HG02943 (cell line): ENCODE data around the gene TBL1XR1.
"Not testable (repeated sequence)": the region's sequence is repeated elsewhere in the genome, so short reads cannot be mapped to it uniquely, and the experiment has no call there.

ENCODE experiments used
- ATAC-seq: cut with Tn5 transposase; IDR thresholded peaks from one replicate; pipeline ENCODE4 v1.9.1; 2021; ENCODE audit warnings: mild to moderate bottlenecking, low read depth, moderate library complexity; ENCODE audit not compliant: unreplicated experiment

TBL1XR1 gene

DNA sequence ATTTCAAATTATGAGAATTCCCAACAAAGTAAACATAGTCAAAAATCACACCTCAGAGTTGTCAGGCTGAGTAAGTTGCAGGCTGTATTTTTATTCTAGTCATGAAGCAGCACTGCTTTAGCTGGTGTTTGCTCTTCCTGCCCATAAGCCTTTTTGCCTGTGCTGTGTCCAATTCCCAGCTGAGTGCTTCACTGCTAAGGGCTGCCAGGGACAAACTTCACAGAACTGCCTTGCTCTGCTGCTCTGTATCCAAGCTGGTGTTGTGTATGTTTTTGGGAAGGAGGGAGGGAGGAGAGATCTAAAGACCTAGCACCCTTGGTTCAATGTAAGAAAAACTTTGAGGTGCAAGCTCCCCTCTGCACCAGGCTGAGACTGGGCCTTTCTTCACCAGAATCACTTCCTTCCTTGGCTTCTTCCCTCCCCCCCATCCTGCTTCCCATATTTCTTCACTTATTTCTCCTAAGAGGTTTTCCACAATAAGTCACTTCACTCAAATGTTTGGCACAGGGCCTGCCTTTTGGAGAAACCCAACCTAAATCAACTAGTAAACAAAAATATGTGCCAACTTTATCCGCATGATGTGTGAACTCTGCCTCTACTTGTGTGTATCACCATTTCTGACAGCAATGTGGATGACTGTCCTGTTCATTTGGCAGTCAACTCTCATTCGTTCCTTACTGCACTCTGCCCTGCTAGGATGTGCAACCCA is 156.1 kb downstream of the TBL1XR1 start:
- ATAC-seq, result no peak

DNA sequence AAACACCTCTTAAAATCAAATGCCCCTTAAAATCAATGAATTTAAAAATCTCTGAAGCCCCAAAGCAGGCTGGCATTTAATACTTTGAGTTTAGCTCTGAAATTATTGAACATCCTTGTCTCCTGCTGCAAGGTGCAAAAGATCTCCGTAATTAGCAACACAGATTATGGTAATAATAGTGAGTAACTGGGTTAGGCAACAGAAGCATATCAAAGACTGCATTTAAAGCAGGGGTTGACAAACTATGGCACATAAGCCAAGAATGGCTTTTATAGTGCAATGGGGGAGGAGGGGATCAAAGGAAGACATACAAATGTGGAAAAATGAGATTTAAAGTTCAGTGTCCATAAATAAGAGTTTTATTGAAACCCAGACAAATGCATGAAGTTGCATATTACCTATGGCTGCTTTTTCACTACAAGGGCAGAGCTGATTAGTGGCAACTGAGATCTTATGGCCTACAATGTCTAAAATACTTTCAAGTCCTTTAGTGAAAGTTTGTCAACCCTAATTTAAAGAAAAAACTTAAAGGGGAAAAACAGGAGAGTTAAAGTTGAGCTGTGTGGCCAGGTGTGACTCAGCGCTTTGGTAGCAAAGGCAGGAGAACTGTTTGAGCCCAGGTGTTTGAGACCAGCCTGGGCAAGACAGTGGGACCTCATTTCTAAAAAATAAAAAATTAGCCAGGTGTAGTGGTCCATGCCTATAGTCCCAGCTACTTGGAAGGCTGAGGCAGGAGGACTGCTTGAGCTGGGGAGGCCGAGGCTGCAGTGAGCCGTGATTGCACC is 157.6 kb downstream of the TBL1XR1 start:
- ATAC-seq, result no peak

DNA sequence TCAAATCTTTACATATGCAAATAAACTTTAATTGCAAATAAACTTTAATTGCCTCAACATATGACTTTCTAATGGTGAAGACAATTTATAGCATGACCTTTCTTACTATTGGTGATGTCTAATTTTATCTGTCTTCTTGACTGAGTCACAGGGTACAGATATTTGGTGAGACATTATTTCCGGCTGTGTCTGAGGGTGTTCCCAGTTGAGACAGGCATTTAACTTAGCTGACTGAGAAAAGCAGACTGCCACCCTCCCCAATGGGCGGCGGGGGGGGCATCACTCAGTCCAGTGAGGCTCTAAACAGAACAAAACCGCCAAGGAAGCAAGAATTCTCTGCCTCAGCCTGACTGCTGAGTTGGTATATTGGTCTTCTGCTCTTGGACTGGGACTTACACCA is 160.0 kb downstream of the TBL1XR1 start:
- no peak for ATAC-seq

DNA sequence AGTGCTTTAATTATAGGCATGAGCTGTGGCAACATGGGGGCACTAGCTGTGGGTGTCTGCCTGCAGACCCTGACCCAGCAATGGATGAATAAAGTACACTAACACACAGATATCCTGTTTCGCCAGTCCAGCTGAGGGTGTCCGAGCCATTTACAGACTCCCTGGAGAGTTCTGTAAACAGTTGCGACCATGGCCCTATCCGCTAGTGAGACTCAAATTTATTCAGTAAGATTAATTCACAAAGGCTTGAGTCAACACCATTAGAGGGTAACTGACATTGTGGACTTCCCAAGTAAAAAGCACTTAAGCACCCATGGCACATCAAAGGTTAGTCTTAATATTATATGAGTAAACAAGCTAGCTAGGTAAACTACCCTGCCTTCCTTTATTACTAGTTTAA is 161.6 kb downstream of the TBL1XR1 start:
- no peak for ATAC-seq

DNA sequence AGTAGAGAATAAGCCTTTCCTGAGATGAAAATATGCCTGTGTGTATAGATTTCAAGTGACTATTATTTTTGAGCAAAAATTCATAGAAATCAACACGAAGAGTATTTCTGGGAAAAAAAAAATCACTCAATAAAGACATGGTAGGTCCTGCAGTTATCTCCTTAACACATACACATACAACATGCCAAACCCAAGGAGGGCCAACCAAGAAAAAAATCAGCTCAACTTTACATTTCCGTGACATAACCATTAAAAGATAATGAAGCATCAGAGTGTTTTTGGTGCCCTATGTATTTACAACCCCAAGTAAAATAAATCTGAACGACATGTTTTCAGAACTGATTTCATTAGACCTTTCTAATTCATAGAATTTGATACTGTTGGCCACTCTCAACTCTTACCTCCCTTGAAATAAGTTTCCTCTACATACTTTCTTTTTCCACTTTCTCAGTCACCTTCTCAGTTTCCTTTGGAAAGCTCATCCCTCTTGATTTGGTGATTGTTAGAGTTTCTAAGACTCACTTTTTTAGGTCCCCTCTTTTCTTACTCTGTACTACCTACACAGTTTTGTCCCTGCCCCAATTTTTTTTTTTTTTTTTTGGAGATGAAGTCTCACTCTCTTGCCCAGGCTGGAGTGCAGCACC is 162.3 kb downstream of the TBL1XR1 start:
- no peak for ATAC-seq

DNA sequence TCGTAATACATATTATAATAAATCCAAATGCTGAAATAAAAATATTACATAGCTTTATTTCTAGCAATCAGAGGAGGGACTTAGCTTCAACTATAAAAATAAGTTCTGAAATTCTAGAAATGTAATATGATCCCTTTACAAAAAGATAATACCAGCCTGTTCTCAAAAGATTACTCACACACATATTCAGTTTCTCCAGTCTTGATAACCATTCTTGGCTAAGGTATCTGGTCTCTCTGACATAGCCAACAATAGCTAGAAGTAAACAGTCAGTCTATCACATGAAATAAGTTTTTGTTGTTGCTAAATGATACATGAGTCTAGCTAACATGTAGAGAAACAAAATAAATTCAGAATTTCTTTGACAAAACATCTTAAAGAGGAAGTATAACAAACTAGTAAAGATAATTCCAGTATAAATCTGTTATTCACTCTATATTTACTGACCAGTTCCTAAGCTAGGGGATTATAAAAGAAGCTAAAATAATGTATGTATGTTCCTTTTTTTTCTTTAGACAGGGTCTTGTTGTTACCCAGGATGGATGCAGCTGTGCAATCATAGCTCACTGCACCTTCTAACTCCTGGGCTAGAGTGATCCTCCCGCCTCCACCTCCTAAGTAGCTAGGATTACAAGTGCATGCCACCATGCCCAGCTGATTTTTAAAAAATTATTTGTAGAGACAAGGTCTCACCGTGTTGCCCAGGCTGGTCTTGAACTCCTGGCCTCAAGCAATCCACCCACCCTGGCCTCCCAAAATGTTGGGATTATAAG is 170.6 kb downstream of the TBL1XR1 start:
- no peak for ATAC-seq

DNA sequence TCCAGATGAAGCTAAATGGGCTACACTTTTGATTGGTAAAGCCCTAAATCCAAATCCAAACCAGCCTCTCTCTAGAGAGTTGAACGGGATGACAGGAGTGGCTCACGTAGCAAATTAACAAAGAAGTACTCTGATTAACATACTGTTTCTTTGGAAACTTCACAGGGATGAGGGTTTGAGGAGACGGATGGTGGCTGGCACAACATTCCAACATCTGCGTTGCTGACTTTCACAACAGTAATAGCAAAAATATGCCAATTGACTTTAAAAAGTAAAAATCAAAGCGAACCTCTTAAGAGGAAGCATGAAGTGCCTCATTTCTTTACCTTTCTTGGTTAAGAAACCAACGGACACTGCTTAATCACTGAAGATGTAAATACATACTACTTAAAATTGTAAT is 181.4 kb downstream of the TBL1XR1 start:
- no peak for ATAC-seq

DNA sequence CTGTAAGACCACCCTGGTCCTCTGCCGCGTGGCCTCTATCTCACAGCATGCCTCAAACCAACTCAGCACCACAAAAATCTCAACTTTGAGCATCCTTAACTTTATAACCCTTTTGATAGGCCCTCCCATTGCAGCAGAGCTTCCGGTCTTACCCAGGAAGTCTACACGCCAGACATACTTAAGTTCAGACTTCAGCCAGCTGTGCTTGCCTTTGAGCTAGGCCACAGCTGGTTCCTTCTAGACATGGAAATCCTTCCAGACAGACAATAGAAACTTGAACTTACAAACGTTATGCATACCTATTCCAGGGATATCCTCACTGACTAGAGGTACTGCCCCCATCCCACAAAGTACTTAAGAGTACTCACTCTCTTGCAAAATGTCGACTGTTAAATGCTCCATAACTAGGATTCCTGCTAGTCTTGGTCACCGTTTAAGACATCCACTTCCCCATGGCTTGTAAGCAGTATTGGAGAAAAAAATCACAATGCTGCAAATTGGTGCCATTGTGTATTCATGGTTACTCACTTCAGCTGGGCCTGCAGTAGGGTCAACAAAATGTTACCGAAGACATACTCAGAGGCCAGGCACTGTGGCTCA is 183.5 kb downstream of the TBL1XR1 start:
- no peak for ATAC-seq

DNA sequence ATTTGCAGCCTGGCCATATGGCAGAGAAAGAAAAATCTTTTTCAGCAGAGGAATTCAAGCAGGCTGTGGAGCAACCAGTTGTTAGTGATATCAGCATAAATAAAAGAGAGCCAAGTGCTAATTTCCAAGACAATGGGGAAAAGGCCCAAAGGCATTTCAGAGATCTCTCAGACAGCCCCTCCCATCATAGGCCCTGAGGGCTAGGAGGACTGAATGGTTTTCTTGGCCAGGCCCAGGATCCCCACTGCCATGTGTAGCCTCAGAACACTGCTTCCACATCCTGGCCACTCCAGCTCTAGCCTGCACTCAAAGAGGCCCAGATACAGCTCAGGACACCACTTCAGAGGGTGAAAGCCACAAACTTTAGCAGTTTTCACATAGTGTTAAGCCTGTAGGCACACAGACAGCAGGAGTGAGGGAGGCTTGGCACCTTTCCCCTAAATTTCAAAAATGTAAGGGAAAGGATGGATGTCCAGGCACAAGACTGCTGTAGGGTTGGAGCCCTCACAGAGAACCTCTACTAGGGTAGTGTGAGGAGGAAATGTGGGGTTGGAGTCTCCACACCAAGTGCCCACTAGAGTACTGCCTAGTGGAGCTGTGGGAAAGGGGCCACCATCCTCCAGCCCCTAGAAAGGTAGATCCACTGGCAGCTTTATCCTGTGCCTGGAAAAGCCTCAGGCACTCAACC is 191.4 kb downstream of the TBL1XR1 start:
- no peak for ATAC-seq

DNA sequence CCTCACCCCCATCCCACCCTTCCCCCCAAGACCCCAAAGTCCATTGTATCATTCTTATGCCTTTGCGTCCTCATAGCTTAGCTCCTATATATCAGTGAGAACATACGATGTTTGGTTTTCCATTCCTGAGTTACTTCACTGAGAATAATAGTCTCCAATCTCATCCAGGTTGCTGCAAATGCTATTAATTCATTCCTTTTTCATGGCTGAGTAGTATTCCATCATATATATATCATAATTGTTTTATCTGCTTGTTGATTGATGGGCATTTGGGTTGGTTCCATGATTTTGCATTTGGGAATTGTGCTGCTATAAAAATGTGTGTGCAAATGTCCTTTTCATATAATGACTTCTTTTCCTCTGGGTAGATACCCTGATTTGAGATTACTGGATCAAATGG is 197.1 kb downstream of the TBL1XR1 start:
- ATAC-seq, result not testable (repeated sequence)

DNA sequence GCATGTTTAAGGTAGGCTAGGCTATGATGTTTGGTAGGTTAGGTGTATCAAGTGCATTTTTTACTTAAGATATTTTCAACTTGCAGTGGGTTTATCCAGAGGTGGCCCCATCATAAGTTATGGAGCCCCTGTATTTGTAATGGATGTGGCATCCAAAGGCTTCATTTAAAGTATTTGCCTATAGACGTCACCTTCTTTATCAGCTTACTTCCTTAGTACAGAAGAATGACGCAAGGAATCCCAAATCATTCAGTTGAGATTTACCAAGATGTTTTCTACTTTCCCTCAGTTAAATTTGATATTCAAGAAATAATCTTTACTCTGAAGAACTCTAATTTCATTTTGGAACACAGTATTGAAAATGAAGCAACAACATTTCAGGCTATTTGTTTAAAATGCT is 201.3 kb downstream of the TBL1XR1 start:
- ATAC-seq, result no peak

DNA sequence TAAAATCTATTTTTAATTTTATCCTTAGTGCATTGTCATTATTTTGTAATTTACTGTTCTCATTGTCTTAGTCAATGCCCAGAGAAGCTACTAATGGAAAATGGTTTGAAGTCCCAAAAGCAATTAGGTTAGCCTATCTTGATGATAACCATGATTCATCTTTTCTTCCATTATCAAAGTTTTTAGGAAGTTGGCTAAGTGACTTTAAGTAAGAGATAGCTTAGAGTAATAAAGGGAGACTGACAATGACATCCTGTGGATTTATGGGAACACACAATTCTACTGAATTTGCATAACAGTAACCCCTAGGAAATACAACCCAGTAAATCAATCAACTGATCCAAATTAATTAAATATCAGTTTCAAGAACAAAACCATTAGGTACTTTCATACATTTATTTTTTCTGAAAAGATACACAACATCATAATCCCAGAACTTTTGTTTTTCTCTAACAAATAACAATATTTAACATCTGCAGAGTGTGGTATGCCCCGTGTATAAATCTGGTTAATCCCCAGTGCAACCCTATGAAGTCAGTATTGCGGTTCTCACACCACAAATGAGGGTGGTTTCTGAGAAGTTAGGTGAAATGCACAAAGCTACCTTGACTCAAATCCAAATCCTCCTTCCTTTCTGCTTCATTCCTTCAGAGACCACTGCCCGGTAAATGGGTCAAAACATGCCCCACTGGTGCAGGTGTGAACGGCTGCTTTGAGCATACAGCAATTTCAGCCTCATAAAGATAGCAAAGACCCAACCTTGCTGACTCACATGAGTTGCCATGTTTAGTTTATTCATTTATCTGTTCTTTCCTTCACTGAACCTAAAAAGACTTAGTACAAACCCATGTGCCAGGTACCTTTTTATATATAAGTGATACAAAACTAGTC is 202.1 kb downstream of the TBL1XR1 start:
- ATAC-seq, result no peak

DNA sequence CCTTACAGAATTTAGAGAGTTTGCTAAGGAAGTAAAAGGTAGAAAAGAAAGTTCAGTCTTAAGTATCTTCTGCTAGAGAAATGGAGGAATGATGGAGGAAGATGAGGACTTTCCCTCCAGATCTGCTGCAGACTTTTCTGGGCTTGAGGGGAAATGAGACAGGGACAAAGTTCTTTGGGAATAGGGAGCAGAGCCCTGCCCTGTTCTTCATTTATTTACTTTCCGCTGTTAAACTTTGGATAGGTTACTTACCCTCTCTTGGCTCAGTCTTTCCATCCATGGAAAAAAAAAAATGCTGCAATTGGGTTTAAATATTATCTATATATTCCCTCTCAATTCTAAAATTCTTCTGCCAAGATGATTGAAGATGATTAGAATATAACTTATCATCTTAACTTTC is 202.9 kb downstream of the TBL1XR1 start:
- no peak for ATAC-seq

DNA sequence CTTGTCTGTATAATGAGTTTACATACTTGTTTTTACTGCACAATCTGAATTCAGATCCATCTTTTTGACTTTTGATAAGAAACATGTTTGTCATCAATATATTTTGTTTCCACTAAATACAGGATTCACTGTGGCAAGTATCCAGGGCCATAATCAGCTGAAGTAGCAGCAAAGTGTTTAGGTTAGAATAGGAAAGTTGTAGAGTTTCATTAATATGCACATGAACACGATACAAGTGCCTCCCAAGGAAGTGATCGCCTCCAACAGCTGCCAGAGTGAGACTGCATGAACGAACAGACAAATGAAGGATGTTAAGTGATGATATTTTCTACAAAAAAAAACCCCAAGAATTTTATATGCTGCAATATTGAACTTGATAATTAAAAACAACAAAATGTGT is 204.3 kb downstream of the TBL1XR1 start:
- ATAC-seq, result no peak

DNA sequence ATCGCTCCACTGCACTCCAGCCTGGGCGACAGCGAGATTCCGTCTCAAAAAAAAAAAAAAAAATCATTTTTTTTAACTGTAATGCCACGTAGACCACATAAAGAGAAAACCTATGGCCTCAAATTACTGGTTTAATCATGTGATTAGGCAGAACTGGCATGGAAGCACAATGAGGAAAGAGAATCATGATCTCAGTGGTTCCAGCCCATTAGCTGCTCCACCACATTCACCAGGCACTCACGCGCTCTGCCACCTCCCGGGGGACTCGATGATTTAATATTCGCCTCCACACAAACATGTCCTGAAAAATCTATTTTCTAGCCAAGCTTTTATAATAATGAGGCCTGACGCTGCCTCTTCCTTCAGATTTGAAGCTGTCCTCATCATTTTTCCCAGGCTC is 204.7 kb downstream of the TBL1XR1 start:
- ATAC-seq, result no peak

DNA sequence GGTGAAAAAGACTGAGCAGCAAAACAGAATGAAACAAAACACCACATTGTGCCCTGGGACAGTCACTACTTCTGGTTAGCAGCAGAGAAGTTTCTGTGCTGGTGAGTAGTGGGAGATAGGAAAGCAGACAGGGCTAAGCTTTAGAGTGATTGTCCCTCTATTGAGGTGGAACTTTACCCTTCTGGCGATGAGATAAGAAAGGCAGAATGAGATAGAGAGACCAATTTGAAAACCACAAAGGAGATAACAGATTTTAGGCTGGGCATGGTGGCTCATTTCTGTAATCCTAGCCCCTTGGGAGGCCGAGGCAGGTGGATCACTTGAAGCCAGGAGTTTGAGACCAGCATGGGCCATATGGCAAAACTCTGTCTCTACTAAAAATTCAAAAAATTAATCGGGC is 208.5 kb downstream of the TBL1XR1 start:
- no peak for ATAC-seq

DNA sequence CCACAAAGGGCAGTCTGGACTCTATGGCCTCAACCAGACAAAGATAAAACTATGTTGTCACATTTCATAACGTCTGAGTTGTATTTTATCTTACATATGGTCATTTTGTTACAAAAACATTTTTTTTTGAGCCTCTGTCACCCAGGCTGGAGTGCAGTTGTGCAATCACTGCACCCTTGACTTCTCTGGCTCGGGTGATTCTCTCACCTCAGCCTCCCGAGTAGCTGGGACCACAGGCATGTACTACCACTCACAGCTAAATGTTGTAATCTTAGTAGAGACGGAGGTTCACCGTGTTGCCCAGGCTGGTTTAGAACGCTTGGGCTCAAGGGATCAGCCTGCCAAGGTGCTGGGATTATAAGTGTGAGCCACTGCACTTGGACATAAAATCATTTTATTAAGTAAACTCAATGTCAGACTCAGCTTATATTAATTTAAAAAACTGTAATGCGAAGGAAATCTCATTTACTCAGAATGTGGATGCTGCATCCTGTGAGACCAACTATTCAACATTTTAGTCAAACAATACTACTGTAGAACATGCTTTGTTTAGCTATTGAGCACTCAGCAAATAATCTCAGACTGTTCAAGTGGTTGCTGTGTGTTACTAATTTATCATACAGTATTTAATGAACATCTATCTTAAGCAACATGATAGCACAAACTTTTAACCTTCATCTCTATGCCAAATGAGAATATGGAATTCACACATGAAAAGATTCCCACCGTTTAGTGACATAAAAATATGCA is 209.2 kb downstream of the TBL1XR1 start:
- no peak for ATAC-seq

DNA sequence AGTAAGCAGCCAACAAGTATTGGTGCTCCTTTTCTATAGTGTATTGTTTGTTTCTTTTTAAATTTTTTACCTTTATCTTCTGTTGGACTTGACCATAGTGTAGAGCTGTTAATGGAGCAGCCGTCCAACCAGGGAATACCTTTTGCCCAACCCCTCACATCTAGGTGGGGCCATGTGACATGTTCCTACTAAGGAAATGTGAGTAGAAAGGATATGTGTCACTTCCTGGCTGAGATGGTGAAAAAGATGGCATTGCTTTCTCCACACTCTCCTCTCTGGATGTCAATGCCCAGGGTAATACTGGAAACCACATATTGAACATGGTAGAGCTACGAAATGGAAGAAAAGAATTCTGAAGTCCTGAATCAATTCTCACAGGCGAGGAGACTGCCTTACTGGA is 218.8 kb downstream of the TBL1XR1 start:
- no peak for ATAC-seq
